Measurements from ENCODE around the gene SEM1. TPM values are rescaled to one million over a fixed set of nuclear protein-coding genes. Genes with fewer than 3 reads are reported as not detected.
"Not testable (repeated sequence)": the region's sequence is repeated elsewhere in the genome, so short reads cannot be mapped to it uniquely, and the experiment has no call there.

SEM1 gene
- total RNA-seq, 1 donor, result 21.2 TPM

DNA sequence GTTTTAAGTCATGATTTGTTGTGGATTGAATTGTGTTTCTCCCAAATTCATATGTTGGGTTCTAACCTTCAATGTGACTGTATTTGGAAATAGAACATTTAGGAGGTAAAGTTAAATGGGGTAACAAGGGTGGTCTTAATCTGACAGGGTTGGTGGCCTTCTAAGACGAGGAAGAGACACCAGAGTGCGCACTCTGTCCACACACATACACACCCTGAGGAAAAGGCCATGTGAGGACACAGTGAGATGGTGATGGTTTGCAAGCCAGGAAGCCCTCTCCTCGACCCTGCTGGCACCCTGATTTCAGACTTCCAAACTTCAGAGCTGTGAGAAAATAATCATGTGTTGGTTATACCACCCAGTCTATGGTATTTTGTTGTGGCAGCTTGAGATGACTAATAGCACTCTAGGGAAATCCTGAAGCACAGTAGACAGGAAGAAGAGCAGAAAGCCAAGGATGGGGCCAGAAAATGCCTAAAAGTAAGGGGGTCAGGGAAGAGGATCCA, 28.0 kb upstream of the SEM1 start:
- TF ChIP-seq, protein P1, sequence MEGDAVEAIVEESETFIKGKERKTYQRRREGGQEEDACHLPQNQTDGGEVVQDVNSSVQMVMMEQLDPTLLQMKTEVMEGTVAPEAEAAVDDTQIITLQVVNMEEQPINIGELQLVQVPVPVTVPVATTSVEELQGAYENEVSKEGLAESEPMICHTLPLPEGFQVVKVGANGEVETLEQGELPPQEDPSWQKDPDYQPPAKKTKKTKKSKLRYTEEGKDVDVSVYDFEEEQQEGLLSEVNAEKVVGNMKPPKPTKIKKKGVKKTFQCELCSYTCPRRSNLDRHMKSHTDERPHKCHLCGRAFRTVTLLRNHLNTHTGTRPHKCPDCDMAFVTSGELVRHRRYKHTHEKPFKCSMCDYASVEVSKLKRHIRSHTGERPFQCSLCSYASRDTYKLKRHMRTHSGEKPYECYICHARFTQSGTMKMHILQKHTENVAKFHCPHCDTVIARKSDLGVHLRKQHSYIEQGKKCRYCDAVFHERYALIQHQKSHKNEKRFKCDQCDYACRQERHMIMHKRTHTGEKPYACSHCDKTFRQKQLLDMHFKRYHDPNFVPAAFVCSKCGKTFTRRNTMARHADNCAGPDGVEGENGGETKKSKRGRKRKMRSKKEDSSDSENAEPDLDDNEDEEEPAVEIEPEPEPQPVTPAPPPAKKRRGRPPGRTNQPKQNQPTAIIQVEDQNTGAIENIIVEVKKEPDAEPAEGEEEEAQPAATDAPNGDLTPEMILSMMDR (IDR thresholded peaks at IDR 0.05; ENCODE audit: insufficient read depth, low read depth, low read length), result no peak
- no peak overlapping the region for H3K4me3 ChIP-seq (ENCODE audit: low read depth, low read length)
- no peak for DNase-seq (ENCODE audit: low read depth)

DNA sequence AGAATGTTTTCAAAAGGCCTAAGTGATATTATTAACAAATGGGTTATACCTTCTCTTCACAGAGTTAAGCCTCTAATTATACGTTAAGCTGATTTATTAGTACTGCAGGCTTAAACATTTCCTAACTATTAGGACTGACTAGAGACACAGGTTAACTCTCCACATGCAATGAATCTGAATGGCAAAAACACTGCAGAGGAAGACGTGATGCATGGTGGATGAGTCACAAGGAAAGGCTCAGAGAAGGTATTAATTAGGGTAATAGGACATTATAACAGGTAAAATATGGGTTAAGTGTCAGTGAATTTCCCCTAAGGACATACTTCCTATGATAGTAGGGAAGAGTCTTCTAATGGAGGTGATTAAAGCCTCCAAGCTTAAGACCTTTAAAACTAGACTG, 24.7 kb upstream of the SEM1 start:
- no peak for DNase-seq (ENCODE audit: low read depth)
- TF ChIP-seq, protein P1 (IDR thresholded peaks at IDR 0.05; ENCODE audit: insufficient read depth, low read depth, low read length), result no peak
- no peak overlapping the region for H3K4me3 ChIP-seq (ENCODE audit: low read depth, low read length)

DNA sequence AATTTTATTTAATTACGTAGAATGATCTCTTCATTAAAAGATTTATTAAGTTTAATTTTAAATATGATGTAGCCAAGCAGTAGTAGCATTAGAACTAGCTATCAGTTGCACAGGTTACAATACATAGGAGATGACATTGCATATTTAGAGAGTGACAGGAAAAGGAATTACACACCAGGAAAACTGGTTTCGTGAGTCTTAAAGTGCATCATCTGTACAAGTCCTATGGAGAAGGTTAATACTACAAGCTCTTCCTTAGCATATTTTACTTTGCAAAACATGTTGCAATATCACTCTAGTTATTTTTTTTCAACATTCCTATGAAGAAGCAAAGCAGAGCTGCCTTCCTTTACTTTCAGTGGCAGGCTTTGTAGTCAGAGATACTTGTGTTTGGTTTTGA, 20.2 kb upstream of the SEM1 start:
- TF ChIP-seq, protein P1 (IDR thresholded peaks at IDR 0.05; ENCODE audit: insufficient read depth, low read depth, low read length), result no peak
- DNase-seq (ENCODE audit: low read depth), result no peak
- H3K4me3 ChIP-seq (ENCODE audit: low read depth, low read length), result no peak overlapping the region

DNA sequence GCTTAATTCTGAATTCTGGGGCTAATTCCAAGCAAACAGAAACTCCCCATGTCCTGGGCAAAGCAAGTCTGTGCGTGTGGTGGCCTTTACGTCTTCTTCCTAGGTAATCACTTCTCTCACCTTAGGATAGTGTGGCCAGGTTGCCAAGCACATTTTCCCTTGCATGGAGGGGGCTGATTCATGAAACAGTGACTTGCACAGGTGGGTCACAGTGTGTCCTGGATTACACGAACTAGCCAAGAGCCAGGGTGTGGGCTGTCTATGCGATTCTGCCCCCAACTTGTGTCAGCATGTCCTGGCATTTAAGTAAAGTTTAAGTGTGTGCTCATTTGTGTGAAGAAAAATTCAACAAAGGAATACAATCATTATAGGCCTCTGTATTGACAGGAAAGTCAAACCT, 18.5 kb upstream of the SEM1 start:
- TF ChIP-seq, protein P1 (IDR thresholded peaks at IDR 0.05; ENCODE audit: insufficient read depth, low read depth, low read length), result no peak
- no peak for DNase-seq (ENCODE audit: low read depth)
- H3K4me3 ChIP-seq (ENCODE audit: low read depth, low read length), result no peak overlapping the region

DNA sequence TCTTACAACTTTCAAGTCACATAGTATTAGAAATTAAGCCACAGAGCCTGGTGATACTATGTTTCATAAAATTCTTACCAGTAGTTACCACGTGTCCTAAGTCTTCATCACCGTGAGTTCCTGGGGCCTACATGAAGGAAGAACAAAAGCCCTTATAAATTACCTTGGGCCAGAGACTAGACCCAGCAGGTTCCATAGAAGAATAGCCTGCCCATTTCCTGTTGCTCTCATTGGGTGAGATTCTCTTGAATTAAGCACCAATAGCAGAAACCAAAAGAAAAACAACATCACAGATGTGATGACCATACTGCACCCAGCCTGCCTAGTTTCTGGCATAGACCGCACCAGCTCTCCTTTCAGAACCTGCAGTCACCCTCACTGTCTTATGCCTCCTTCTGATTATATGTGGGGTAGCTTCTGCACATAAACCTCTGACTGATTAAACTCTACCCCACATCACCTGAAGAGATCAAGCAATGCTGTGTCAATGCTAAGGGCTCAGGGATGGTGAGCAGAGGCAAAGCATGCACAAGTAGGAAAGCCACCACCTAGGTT, 18.0 kb upstream of the SEM1 start:
- no peak overlapping the region for H3K4me3 ChIP-seq (ENCODE audit: low read depth, low read length)
- TF ChIP-seq, protein P1 (IDR thresholded peaks at IDR 0.05; ENCODE audit: insufficient read depth, low read depth, low read length), result no peak
- no peak for DNase-seq (ENCODE audit: low read depth)

DNA sequence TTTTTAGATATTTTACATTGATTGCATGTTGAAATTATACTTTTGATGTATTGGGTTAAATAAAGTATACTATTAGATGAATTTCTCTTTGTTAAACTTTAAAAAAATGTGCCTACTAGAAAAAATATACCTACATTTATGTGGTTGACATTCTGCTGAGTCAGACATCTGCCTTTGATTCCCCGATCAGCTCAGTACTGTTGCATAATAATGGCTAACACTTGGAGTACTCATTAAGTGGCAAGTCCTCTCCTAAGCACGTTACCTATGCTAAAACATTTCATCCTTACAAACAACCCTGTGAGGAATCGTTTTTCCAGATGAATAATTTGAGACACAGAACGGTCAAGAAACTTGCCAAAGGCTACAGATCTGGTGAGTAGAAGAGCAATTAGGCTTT, 14.0 kb upstream of the SEM1 start:
- H3K4me3 ChIP-seq (ENCODE audit: low read depth, low read length), result no peak overlapping the region
- no peak for DNase-seq (ENCODE audit: low read depth)
- TF ChIP-seq, protein P1 (IDR thresholded peaks at IDR 0.05; ENCODE audit: insufficient read depth, low read depth, low read length), result no peak

DNA sequence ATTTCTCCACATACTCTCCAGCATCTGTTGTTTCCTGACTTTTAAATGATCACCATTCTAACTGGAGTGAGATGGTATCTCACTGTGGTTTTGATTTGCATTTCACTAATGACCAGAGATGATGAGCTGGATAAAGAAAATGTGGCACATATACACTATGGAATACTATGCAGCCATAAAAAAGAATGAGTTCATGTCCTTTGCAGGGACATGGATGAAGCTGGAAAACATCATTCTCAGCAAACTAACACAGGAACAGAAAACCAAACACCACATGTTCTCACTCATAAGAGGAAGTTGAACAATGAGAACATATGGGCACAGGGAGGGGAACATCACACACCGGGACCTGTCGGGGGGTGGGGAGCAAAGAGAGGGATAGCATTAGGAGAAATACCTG, 13.3 kb upstream of the SEM1 start:
- DNase-seq (ENCODE audit: low read depth); H3K4me3 ChIP-seq (ENCODE audit: low read depth, low read length): not testable (repeated sequence)

All from fibroblast of villous mesenchyme (primary cell).